HEK293 (cell line): Measurements from ENCODE around the gene KLF13.

Source experiments
- CTCF ChIP-seq: fragments of 450-650 bp; formaldehyde crosslinking; IDR thresholded peaks from 2 replicates; pipeline ENCODE4 v1.5.1; 2016; ENCODE audit warnings: missing biosample characterization, missing genetic modification characterization
- REST ChIP-seq: fragments of 450-650 bp; formaldehyde crosslinking; IDR thresholded peaks from 2 replicates; pipeline ENCODE4 v1.5.1; 2016; ENCODE audit warnings: missing biosample characterization, missing genetic modification characterization
- TCF7L2 ChIP-seq: IDR thresholded peaks from 2 replicates; pipeline ENCODE4 v1.6.1; 2011; ENCODE audit warnings: low read depth, mild to moderate bottlenecking, inconsistent platforms, low read length, moderate library complexity, borderline replicate concordance
- TSHZ1 ChIP-seq: fragments of 450-650 bp; formaldehyde crosslinking; IDR thresholded peaks from 2 replicates; pipeline ENCODE4 v1.5.1; 2016; ENCODE audit warnings: missing biosample characterization, missing genetic modification characterization, borderline replicate concordance
- ZNF398 ChIP-seq: fragments of 450-650 bp; formaldehyde crosslinking; IDR thresholded peaks from 2 replicates; pipeline ENCODE4 v1.5.1; 2017; ENCODE audit warnings: missing biosample characterization, missing genetic modification characterization
- ZNF514 ChIP-seq: fragments of 450-650 bp; formaldehyde crosslinking; IDR thresholded peaks from 2 replicates; pipeline ENCODE4 v1.5.1; 2016; ENCODE audit warnings: missing biosample characterization, missing genetic modification characterization
- ZNF549 ChIP-seq: fragments of 450-650 bp; IDR thresholded peaks from 2 replicates; pipeline ENCODE4 v1.5.1; 2018; ENCODE audit warnings: missing biosample characterization, missing genetic modification characterization, mild to moderate bottlenecking, inconsistent platforms, moderate library complexity
- ZNF776 ChIP-seq: fragments of 450-650 bp; formaldehyde crosslinking; IDR thresholded peaks from 2 replicates; pipeline ENCODE4 v1.5.0; 2017; ENCODE audit warnings: missing biosample characterization, missing genetic modification characterization, borderline replicate concordance
- ZNF837 ChIP-seq: fragments of 450-650 bp; formaldehyde crosslinking; IDR thresholded peaks from 2 replicates; pipeline ENCODE4 v1.5.1; 2016; ENCODE audit warnings: missing biosample characterization, missing genetic modification characterization

- TF ChIP-seq CTCF (tag by site-specific recombination): no peak
- TF ChIP-seq TCF7L2: no peak
- TF ChIP-seq ZNF549 (tag by site-specific recombination): no peak
- no peak for TF ChIP-seq REST (tag by site-specific recombination)
- no peak for TF ChIP-seq ZNF398 (tag by site-specific recombination)
- no peak for TF ChIP-seq ZNF837
- TF ChIP-seq ZNF776 (tag by site-specific recombination): no peak
- TF ChIP-seq ZNF514: no peak
- TF ChIP-seq TSHZ1 (tag by site-specific recombination): no peak
Observed at GRCh38 chr15:31285772-31286261, 40.8 kb upstream of the KLF13 start.
